ENCODE results near the gene MARK2.

The MARK2 gene

GRCh38 chr11:63882555-63883242 is 43.8 kb downstream of the MARK2 start:
- no peak for DNase-seq (ENCODE audit: low spot score)

GRCh38 chr11:63883791-63884190 is 44.9 kb downstream of the MARK2 start:
- no peak for DNase-seq (ENCODE audit: low spot score)

- no peak for DNase-seq (ENCODE audit: low spot score)
These were observed 45.5 kb downstream of the MARK2 start for GRCh38 chr11:63884196-63884932.

- no peak for DNase-seq (ENCODE audit: low spot score)
These were observed 48.6 kb downstream of the MARK2 start for GRCh38 chr11:63887386-63887999.

- no peak for DNase-seq (ENCODE audit: low spot score)
These were observed 49.5 kb downstream of the MARK2 start for GRCh38 chr11:63888170-63889086.

- no peak for DNase-seq (ENCODE audit: low spot score)
These were observed 50.4 kb downstream of the MARK2 start for GRCh38 chr11:63889344-63889743.

GRCh38 chr11:63890368-63890767 is 51.5 kb downstream of the MARK2 start:
- no peak for DNase-seq (ENCODE audit: low spot score)

GRCh38 chr11:63892228-63892627 is 53.3 kb downstream of the MARK2 start:
- DNase-seq (ENCODE audit: low spot score) = no peak

GRCh38 chr11:63893355-63893754 is 54.4 kb downstream of the MARK2 start:
- no peak for DNase-seq (ENCODE audit: low spot score)

GRCh38 chr11:63896071-63896470 is 57.2 kb downstream of the MARK2 start:
- DNase-seq (ENCODE audit: low spot score) = no peak

GRCh38 chr11:63897459-63898146 is 58.7 kb downstream of the MARK2 start:
- no peak for DNase-seq (ENCODE audit: low spot score)

- DNase-seq (ENCODE audit: low spot score) = no peak
These were observed 62.8 kb downstream of the MARK2 start for GRCh38 chr11:63901660-63902059.

- no peak for DNase-seq (ENCODE audit: low spot score)
These were observed 65.0 kb downstream of the MARK2 start for GRCh38 chr11:63903884-63904283.

GRCh38 chr11:63904743-63905142 is 65.8 kb downstream of the MARK2 start:
- no peak for DNase-seq (ENCODE audit: low spot score)

- DNase-seq (ENCODE audit: low spot score) = no peak
These were observed 66.3 kb downstream of the MARK2 start for GRCh38 chr11:63905179-63905578.

GRCh38 chr11:63906087-63906486 is 67.2 kb downstream of the MARK2 start:
- no peak for DNase-seq (ENCODE audit: low spot score)

- no peak for DNase-seq (ENCODE audit: low spot score)
These were observed 67.7 kb downstream of the MARK2 start for GRCh38 chr11:63906585-63906984.

- DNase-seq (ENCODE audit: low spot score) = no peak
These were observed 68.2 kb downstream of the MARK2 start for GRCh38 chr11:63907063-63907462.

- no peak for DNase-seq (ENCODE audit: low spot score)
These were observed 69.1 kb downstream of the MARK2 start for GRCh38 chr11:63907808-63908530.

GRCh38 chr11:63908631-63909401 is 69.9 kb downstream of the MARK2 start:
- no peak for DNase-seq (ENCODE audit: low spot score)

Data from globus pallidus (tissue), 1 donor.